C1 segment of cervical spinal cord (tissue), 14 donors: ENCODE results near the gene ZNF236.
A peak's percentile ranks its signal among the peaks of the same experiment; 100 is the strongest.

Source experiments
- DNase-seq, 14 donors: peaks; one replicate each; lab custom pipeline; 2025; lab: John Stamatoyannopoulos, UW

Gene ZNF236

GRCh38 chr18:76970770-76971559, 148.6 kb downstream of the ZNF236 start:
- no peak for DNase-seq

DNA sequence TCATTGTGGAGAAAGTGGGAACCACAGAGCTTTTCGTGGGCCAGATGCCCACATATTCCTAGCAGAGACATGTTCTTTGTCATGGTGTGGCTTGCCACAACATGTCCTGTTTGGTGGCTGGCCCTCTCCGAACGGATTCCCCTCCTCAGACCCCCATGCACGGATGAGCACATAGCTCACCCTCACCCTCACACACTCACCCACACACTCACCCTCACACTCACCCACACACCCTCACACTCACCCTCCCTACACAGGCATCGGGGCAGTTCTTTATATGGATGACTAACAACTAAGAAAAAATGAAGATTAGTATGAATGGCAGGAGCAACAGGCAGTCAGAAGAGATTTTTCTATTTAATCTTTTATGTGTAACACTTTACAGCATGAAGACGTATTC, 149.9 kb downstream of the ZNF236 start:
- DNase-seq = no peak

DNA sequence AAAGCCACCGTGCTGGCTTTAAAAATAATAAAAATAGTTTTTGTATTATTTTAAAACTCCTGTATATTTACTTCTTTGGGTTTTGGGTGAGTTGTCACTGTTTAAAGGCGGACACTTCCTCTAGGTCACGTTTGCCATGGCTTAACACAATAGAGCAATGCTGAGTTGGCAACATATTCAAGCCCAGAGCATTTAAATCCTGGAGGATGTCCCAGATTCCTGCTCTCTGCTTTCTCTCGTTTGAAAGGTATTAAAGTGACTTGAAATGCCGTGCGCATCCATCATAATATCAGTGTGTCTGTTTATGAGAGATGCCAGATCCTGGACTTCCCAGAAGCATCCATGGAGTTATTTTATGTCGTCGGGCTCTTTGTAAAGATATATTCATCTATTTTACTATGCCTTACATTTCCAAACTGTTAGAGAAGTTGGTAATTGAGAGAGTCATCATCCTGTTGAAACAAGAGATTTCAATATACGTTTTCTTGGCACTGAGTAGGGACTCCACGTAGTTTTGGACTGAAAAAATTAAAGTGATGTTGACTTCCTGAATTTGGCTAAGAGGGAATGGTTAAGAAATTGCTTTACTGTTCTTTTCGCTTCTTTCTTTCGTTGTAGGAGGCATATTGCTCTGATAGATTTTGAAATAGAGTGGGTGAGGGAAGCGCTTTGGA, 150.6 kb downstream of the ZNF236 start:
- DNase-seq = peak in 1 of 14 donors; percentile 5

DNA sequence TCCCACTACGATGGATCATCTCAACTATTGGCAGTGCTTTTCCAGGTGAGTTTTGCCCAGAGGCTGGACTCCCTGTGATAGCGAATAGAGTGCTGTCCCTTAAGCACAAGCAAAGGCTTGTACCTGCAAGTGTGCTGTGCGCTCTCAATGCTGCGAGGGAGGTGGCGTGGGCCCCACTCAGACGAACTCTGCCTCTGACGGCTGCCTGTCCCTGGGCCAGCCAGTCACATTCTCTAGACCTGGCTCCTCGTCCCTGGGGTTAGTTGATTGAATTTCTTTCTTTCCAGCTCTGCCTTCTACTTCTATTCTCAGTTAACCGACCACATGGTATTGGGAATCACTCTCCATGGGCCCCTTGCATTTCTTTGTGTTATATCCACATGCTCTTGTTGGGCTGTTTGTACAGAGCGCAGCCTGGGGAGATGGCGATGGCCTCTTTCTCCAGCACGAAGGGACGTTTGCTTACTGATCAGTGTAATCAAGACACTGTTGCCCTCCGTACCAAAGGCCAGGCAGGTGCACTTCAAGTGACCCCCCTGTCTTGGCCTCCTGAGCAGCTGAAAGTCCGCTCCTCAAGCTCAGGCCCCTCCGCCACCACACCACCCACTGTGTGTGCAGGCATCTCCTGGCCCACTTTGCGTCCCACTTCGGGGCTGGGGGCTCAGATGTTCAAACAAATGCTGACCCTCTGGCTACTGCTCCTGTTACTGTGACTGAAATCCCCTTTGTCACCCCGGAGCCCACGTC, 151.3 kb downstream of the ZNF236 start:
- DNase-seq = no peak

DNA sequence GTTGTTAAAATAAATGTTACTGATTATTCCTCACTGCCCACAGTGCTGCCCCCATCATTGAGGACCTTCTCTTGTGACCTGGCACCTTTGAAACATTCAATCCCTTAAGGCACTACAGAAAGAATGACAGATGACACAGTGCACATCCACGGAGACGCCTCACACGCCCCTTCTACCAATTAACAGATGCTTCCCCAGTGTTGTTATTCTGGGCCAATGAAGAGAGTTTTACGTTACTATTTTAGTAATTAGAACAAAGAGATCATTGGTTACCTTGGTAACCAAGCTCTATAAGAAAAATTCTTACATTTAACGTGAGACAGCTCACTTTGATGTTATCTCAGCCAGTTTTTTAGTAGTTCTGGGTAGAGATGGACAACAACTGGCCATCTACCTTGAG, 152.0 kb downstream of the ZNF236 start:
- no peak for DNase-seq

- no peak for DNase-seq
Measured at GRCh38 chr18:76975577-76976110, 153.3 kb downstream of the ZNF236 start.

- no peak for DNase-seq
Measured at GRCh38 chr18:76977108-76977621, 154.8 kb downstream of the ZNF236 start.

DNA sequence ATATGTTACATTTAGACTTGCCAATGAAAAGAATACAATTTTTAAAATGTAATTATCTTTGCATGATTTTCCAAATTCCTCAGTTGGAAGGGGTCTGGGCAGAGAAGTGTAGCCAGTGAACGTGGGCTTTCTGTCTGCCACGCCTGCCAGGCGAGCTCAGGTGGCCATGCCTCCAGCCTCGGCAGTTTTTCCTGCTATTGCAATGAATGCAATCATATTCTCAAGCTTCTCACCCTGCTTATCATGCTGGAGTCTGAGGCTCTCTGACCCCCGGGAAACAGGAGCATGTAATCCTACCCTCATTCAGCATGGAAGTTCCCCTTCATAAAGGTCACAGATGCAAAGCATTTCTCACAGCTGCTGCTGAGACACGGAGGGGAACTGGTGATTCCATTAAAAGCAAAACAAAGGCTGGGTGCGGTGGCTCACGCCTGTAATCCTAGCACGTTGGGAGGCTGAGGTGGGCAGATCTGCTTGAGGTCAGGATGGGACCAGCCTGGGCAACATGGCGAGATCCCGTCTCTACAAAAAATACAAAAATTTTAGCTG, 155.4 kb downstream of the ZNF236 start:
- no peak for DNase-seq

GRCh38 chr18:76978616-76979015, 156.3 kb downstream of the ZNF236 start:
- no peak for DNase-seq

DNA sequence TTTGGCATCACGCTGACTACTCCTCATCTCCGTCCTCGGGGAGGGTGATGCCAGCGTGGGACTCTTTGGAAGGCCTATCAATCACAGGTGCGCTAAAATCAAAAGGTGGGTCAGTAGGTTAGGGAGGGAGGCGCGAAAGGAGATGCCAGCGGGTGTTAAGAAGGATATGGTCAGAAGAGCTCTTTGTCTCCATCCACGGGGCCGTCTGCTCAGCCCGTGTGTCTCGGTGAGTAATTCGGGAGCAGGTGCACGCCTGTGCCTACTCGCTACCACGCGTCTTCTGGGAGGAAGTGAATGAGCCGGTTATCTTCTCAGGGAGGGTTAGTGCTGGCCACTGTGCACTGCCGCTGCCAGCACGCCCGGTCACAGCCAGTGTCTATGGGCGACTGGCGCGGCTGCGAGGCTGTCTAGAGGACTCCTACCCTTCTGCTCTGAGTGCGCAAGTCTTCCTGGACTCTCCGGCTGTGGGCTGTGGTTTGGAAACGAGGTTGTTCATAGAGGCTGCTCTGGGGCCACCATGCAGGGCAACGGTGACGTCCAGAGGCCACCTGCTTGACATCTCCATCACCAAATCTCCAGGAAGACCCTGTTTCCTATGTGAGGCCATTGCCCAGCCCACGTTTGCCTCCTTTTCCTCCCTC, 156.9 kb downstream of the ZNF236 start:
- DNase-seq = peak in 2 of 14 donors; percentile 39 to 54

GRCh38 chr18:76979906-76980305, 157.5 kb downstream of the ZNF236 start:
- no peak for DNase-seq

DNA sequence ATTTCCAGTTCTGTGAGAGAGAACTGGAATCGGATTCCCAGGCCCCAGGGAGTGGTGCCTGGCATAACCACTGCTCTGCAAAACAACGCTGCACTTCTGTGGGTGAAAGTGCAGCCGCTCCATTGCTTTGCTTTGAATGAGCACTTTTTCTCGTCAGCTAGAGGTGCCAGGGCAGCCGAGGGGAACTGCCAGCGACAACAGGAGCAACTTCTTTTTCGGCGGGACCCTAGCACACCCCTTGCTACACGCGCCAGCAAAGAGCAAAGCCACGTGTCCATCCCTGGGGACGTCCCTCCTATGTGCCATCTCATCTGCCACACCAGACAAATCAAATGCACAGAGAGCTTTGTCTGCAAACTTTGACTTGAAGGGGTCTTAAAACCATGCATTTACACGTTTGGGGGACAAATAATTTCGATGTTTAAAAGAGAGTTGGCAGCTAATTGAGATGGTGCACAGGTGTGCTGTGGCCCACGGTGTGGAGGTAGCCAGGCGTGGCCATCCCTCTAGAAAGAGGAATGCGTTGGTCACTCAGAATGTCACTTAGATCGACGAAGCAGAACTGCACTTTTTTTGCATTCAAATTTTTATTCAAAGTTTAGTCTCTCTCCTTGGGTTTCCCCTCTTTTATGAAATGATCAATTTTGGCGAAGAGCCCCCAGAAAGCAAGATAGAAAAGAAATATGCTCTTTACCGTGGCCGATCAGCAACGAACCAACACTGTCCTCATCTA, 158.5 kb downstream of the ZNF236 start:
- DNase-seq = peak in 1 of 14 donors; percentile 9

GRCh38 chr18:76981396-76981968, 159.1 kb downstream of the ZNF236 start:
- no peak for DNase-seq

DNA sequence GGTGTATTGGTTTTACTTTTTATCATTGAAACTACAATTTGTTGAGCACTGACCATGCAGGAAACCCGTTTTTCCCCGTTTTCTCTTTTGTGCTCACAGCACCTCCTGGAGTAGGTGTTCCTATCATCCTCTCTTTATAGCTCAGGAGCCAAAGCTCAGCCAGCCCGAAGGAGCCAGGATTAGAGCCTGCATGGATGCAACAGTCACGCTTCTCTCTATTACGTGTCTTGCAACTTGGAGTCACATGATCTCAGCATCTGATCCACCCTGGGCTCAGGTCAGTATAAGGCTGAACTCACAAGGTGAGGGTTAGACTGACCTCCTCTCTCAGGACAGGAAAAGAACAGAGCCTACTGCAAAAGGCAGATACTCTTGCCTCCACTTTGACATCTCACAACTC, 159.7 kb downstream of the ZNF236 start:
- DNase-seq = no peak

DNA sequence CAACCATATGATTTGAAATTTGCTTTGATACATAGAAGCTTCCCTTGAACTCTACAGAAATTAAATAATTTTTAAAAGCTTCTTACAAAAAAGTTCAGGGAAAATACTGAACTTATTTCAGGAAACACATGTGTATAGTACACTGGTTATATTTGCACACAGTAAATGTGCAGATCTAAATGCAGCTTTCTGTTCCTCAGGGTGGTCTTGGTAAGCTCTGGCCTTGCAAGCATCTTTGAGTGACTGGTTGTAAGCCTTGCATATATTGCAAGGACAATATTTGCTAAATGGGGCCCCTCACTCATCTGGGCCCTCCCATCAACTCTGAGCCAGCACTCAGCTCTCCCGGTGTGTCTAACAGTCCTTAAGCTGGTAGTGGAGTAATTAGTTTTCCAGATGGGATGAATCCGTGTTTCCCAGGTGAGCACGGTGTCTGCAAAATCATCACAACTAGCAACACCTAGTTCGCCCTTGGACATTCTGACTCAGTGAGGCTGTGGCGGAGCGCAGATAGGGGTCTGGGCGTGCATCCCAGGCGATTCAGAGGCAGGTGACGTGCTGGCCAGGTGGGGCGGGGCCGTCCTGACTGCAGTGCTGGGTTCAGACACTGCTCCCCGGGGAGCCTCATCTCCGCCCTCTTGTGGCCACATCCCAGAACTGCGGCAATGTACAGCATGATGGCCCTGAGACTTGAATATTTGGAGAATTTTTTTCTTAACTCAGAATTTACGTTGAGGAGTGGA, 160.7 kb downstream of the ZNF236 start:
- DNase-seq = peak in 11 of 14 donors; percentile 19 to 67 (median 53)

- DNase-seq = no peak
Measured at GRCh38 chr18:76983613-76984051, 161.3 kb downstream of the ZNF236 start.

GRCh38 chr18:76984193-76985155, 162.1 kb downstream of the ZNF236 start:
- DNase-seq = no peak
